Naive thymus-derived CD4-positive, alpha-beta T cell (primary cell): ENCODE measurements around the gene GARIN5B. TPM values are rescaled to one million over a fixed set of nuclear protein-coding genes. Genes with fewer than 3 reads are reported as not detected.

Experiments used
- ATAC-seq: fragments of 150-1000 bp; cut with Tn5 transposase; 2 replicates; pipeline ENCODE4 v1.10.0; 2021; ENCODE audit warnings: mild to moderate bottlenecking, moderate library complexity
- CTCF ChIA-PET: fragments of 350-600 bp; sonication (Branson Sonifier 250); formaldehyde crosslinking; loops from one replicate; lab custom pipeline; 2021; ENCODE audit warnings: antibody characterized with exemption; lab: Charles Lee
- POLR2A ChIA-PET: fragments of 350-600 bp; sonication (Branson Sonifier 250); formaldehyde crosslinking; loops from one replicate; lab custom pipeline; 2021; ENCODE audit warnings: antibody characterized with exemption, inconsistent platforms; lab: Charles Lee
- DNase-seq, 9 donors: peaks; one replicate each; pipeline versions ENCODE4 v3.0.0 to v3.0.0-alpha.2; 2020 to 2022; ENCODE audit warnings: mixed read lengths in 1 of 9
- H3K27ac ChIP-seq: one replicate; pipeline ENCODE4 v1.7.0; 2013; ENCODE audit warnings: mild to moderate bottlenecking, low read depth, low read length, moderate library complexity
- H3K27me3 ChIP-seq, 2 donors: one replicate each; pipeline ENCODE4 v1.7.0; 2013; ENCODE audit warnings: low read length in 2 of 2, mild to moderate bottlenecking in 2 of 2, moderate library complexity in 2 of 2; ENCODE audit not compliant: control insufficient read depth in 2 of 2, insufficient read depth in 2 of 2
- H3K36me3 ChIP-seq, 3 experiments: 1 replicate in 2 of 3; 2 replicates in 1 of 3; pipeline ENCODE4 v1.7.0; 2013; ENCODE audit warnings: low read length in 3 of 3, mild to moderate bottlenecking in 3 of 3, moderate library complexity in 1 of 3; ENCODE audit not compliant: insufficient read depth in 3 of 3, control insufficient read depth in 2 of 3
- H3K4me1 ChIP-seq, 2 donors: one replicate each; pipeline ENCODE4 v1.7.0; 2013; ENCODE audit warnings: low read length in 2 of 2, mild to moderate bottlenecking in 2 of 2, moderate library complexity in 1 of 2; ENCODE audit not compliant: control insufficient read depth in 2 of 2, insufficient read depth in 2 of 2
- H3K4me3 ChIP-seq: 2 replicates; pipeline ENCODE4 v1.7.0; 2013; ENCODE audit warnings: mild to moderate bottlenecking, low read length
- H3K9me3 ChIP-seq, 3 experiments: 1 replicate in 2 of 3; 2 replicates in 1 of 3; pipeline ENCODE4 v1.7.0; 2013; ENCODE audit warnings: low read length in 3 of 3; ENCODE audit not compliant: control insufficient read depth in 2 of 3
- H3K27ac Mint-ChIP-seq, 9 donors: one replicate each; pipeline ENCODE4 v1.8.0; 2020 to 2022; ENCODE audit warnings: mixed read lengths in 9 of 9, mild to moderate bottlenecking in 8 of 9, moderate library complexity in 5 of 9, inconsistent platforms in 2 of 9
- H3K27me3 Mint-ChIP-seq, 5 donors: one replicate each; pipeline ENCODE4 v1.8.0; 2021 to 2022; ENCODE audit warnings: mixed read lengths in 5 of 5, mild to moderate bottlenecking in 1 of 5
- H3K36me3 Mint-ChIP-seq, 5 donors: one replicate each; pipeline ENCODE4 v1.8.0; 2020 to 2022; ENCODE audit warnings: mixed read lengths in 5 of 5, mild to moderate bottlenecking in 3 of 5, inconsistent platforms in 1 of 5
- H3K4me1 Mint-ChIP-seq, 7 donors: one replicate each; pipeline ENCODE4 v1.8.0; 2020 to 2022; ENCODE audit warnings: mixed read lengths in 7 of 7, mild to moderate bottlenecking in 3 of 7, inconsistent platforms in 1 of 7
- H3K4me3 Mint-ChIP-seq, 10 donors: one replicate each; pipeline ENCODE4 v1.8.0; 2020 to 2022; ENCODE audit warnings: mild to moderate bottlenecking in 10 of 10, mixed read lengths in 10 of 10, moderate library complexity in 6 of 10, inconsistent platforms in 2 of 10
- H3K9me3 Mint-ChIP-seq, 11 donors: one replicate each; pipeline ENCODE4 v1.8.0; 2020 to 2022; ENCODE audit warnings: mixed read lengths in 11 of 11, mild to moderate bottlenecking in 4 of 11, inconsistent platforms in 1 of 11, moderate library complexity in 1 of 11
- intact Hi-C, 2 donors: fragments of 100-400 bp; cut with micrococcal nuclease; formaldehyde crosslinking; loops; one replicate each; pipeline ENCODE4 v1.15.1; 2023
- polyA plus RNA-seq, 2 donors: library from polyadenylated mRNA; unstranded; fragments of 300-500 nt; fragmentation: Illumina TruSeq; gene quantifications; one replicate each; pipeline ENCODE4 v1.2.3, GENCODE V29; 2021
- total RNA-seq, 6 experiments: library from RNA in 5 of 6; stranded (reverse) in 5 of 6; gene quantifications; 1 replicate in 5 of 6; 2 replicates in 1 of 6; pipeline ENCODE4 v1.2.3 and lab custom pipeline; 2021 to 2026

GARIN5B gene
- total and polyA plus RNA-seq, 7 experiments from 2014 or later, result not detected

- Mint-ChIP-seq H3K4me3 (no peak overlapping the region), H3K27me3 (peaks cover 5 to 26% (median 24%) of the 10 kb centered on the region in 5 donors), H3K9me3 (peaks cover 0 to 2% (median 0%) of the 10 kb centered on the region in 11 donors), H3K4me1 (peaks cover 5 to 24% (median 15%) of the 10 kb centered on the region in 7 donors), H3K36me3 (peaks cover 0 to 8% (median 4%) of the 10 kb centered on the region in 5 donors), H3K27ac (no peak overlapping the region)
- no peaks in the 10 kb centered on the region for H3K9me3 ChIP-seq
- DNase-seq (no peak), ATAC-seq (no peak)
- intact Hi-C loops, result no loop called here
- H3K27ac ChIP-seq, result no peak overlapping the region
- peaks cover 0 to 10% of the 10 kb centered on the region in 2 donors for H3K27me3 ChIP-seq
- POLR2A ChIA-PET, result no interaction called here
- no peak overlapping the region for H3K4me3 ChIP-seq
- peaks cover 0 to 2% (median 0%) of the 10 kb centered on the region in 3 experiments for H3K36me3 ChIP-seq
- H3K4me1 ChIP-seq, result peaks cover 5 to 7% of the 10 kb centered on the region in 2 donors
- CTCF ChIA-PET, result no interaction called here
These were observed 14.6 kb downstream of the GARIN5B start for GRCh38 chr19:55348317-55349034.

- H3K4me3 ChIP-seq, result no peak overlapping the region
- peaks cover 0 to 4% of the 10 kb centered on the region in 2 donors for H3K27me3 ChIP-seq
- H3K9me3 ChIP-seq, result no peaks in the 10 kb centered on the region
- H3K27me3 Mint-ChIP-seq, result peaks cover 0 to 16% (median 16%) of the 10 kb centered on the region in 5 donors
- no peak overlapping the region for H3K27ac ChIP-seq
- no peak for DNase-seq
- peaks cover 0 to 13% (median 4%) of the 10 kb centered on the region in 5 donors for H3K36me3 Mint-ChIP-seq
- peak overlapping the region in 1 of 9 donors; percentile 33 for H3K27ac Mint-ChIP-seq
- intact Hi-C loops, result no loop called here
- ChIA-PET CTCF (interaction anchor here (0.7 kb wide), 1 partner anchor 42 kb away, joined by 3 read pairs; no protein-coding TSS in a partner anchor), POLR2A (interaction anchor here (0.6 kb wide), 1 partner anchor 259 kb away, joined by 3 read pairs; no protein-coding TSS in a partner anchor)
- peaks cover 0 to 17% (median 6%) of the 10 kb centered on the region in 7 donors for H3K4me1 Mint-ChIP-seq
- ATAC-seq, result no peak
- H3K36me3 ChIP-seq, result peaks cover 0 to 12% (median 0%) of the 10 kb centered on the region in 3 experiments
- peak overlapping the region in 1 of 10 donors; percentile 37 for H3K4me3 Mint-ChIP-seq
- peaks cover 0 to under 1% (median 0%) of the 10 kb centered on the region in 11 donors for H3K9me3 Mint-ChIP-seq
- H3K4me1 ChIP-seq, result no peaks in the 10 kb centered on the region
These were observed 15.5 kb downstream of the GARIN5B start for GRCh38 chr19:55347442-55348009.

DNA sequence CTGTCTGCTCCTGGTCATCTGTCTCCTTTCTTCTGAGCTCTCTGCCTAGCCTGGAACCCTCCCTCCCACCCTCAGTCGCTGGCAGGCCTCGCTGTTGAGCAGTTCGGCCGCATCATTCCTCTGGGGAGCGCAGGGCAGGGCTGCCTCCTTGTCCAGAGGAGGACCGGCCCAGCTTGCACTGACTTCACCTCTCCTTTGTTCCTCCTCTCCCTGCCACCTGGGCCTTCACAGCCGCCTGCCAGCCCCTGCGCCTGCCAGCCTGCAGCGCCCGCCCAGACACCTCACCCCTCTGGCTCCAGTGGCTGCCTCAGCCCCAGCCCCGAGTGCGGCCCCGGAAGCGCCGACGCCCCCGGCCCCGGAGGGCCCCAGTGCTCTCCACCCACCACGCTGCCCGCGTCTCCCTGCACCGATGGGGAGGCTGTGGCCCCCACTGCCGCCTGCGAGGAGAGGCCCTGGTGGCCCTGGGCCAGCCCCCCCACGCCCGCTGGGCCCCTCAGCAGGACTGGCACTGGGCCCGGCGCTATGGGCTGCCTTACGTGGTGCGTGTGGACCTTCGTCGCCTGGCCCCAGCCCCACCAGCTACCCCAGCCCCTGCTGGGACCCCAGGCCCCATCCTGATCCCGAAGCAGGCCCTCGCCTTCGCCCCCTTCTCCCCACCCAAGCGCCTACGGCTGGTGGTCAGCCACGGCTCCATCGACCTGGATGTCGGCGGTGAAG lies 16.2 kb downstream of the GARIN5B start:
- intact Hi-C loops, result no loop called here
- Mint-ChIP-seq H3K4me3 (no peak overlapping the region), H3K4me1 (peaks cover 0 to 14% (median 5%) of the 10 kb centered on the region in 7 donors), H3K27ac (no peak overlapping the region), H3K36me3 (peaks cover 0 to 13% (median 4%) of the 10 kb centered on the region in 5 donors), H3K9me3 (no peaks in the 10 kb centered on the region), H3K27me3 (peaks cover 0 to 12% (median 10%) of the 10 kb centered on the region in 5 donors)
- POLR2A ChIA-PET, result interaction anchor here (0.6 kb wide), 1 partner anchor 259 kb away, joined by 3 read pairs; no protein-coding TSS in a partner anchor
- Histone ChIP-seq H3K27ac (no peak overlapping the region), H3K36me3 (peaks cover 0 to 15% (median 0%) of the 10 kb centered on the region in 3 experiments), H3K27me3 (peaks cover 0 to 3% of the 10 kb centered on the region in 2 donors), H3K4me3 (no peak overlapping the region), H3K4me1 (no peaks in the 10 kb centered on the region), H3K9me3 (no peaks in the 10 kb centered on the region)
- no peak for ATAC-seq
- no peak for DNase-seq
- CTCF ChIA-PET, result interaction anchor here (0.7 kb wide), 1 partner anchor 42 kb away, joined by 3 read pairs; no protein-coding TSS in a partner anchor

DNA sequence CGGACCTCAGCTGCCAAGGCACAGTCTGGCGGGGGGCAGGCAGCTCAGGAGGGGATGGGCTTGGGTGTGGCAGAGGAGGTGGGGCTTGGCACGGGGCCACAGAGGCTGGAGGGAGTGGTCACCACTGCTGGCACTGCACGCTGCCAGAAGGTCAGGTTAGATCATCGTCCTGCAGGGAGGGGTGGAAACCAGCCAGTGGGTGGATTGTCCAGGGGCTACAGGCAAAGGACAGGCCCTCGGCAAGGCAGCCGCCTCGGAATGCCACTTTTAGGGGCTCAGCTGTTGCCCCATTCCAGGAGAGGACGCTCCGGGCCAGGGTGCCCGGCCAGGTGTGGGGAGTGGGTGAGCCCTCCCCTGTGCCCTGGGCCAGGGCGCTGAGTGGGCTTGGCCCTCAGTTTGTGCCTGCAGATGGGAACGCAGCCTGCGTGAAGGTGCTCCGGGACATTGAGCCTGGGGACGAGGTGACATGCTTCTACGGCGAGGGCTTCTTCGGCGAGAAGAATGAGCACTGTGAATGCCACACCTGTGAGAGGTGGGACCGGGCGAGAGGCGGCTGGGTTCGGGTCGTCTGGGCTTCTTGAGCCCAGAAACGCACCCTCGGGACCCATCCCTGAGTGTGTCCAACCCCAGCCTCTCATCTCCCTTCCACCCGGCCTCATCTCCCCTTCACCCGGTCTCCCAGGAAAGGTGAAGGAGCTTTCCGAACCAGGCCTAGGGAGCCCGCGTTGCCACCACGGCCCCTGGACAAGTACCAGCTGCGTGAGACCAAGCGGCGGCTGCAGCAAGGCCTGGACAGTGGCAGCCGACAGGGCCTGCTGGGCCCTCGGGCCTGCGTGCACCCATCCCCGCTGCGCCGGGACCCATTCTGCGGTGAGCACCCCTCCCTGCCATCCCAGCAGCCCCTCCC lies 17.0 kb downstream of the GARIN5B start:
- no peaks in the 10 kb centered on the region for H3K9me3 Mint-ChIP-seq
- Histone ChIP-seq H3K36me3 (peaks cover 0 to 15% (median 0%) of the 10 kb centered on the region in 3 experiments), H3K27me3 (no peaks in the 10 kb centered on the region), H3K27ac (no peak overlapping the region), H3K9me3 (no peaks in the 10 kb centered on the region), H3K4me3 (no peak overlapping the region), H3K4me1 (no peaks in the 10 kb centered on the region)
- DNase-seq, result no peak
- POLR2A ChIA-PET, result no interaction called here
- no peak for ATAC-seq
- peaks cover 0 to 4% (median 2%) of the 10 kb centered on the region in 5 donors for H3K27me3 Mint-ChIP-seq
- peaks cover 0 to 13% (median 4%) of the 10 kb centered on the region in 5 donors for H3K36me3 Mint-ChIP-seq
- no peak overlapping the region for H3K27ac Mint-ChIP-seq
- peaks cover 5 to 12% (median 7%) of the 10 kb centered on the region in 7 donors for H3K4me1 Mint-ChIP-seq
- CTCF ChIA-PET, result no interaction called here
- H3K4me3 Mint-ChIP-seq, result no peak overlapping the region
- intact Hi-C loops, result no loop called here

- peaks cover 9 to 17% (median 11%) of the 10 kb centered on the region in 7 donors for H3K4me1 Mint-ChIP-seq
- POLR2A ChIA-PET, result no interaction called here
- intact Hi-C loops, result no loop called here
These were observed 17.8 kb downstream of the GARIN5B start for GRCh38 chr19:55345101-55345817.

More at GRCh38 chr19:55345101-55345817, 17.8 kb downstream of the GARIN5B start:
- no peak overlapping the region for H3K4me3 Mint-ChIP-seq
- no peak for ATAC-seq
- no peak for DNase-seq
- CTCF ChIA-PET, result no interaction called here
- H3K4me3 ChIP-seq, result no peak overlapping the region
- H3K27ac Mint-ChIP-seq, result peak overlapping the region in 1 of 9 donors; percentile 41
- no peak overlapping the region for H3K27ac ChIP-seq
- no peaks in the 10 kb centered on the region for H3K9me3 Mint-ChIP-seq
- peaks cover 0 to 13% (median 4%) of the 10 kb centered on the region in 5 donors for H3K36me3 Mint-ChIP-seq
- no peaks in the 10 kb centered on the region for H3K9me3 ChIP-seq
- H3K4me1 ChIP-seq, result peaks cover 0 to 6% of the 10 kb centered on the region in 2 donors
- peaks cover 0 to 15% (median 0%) of the 10 kb centered on the region in 3 experiments for H3K36me3 ChIP-seq
- H3K27me3 ChIP-seq, result no peaks in the 10 kb centered on the region
- H3K27me3 Mint-ChIP-seq, result peaks cover 0 to 4% (median 0%) of the 10 kb centered on the region in 5 donors
